ENCODE measurements around the gene ZSWIM6.

- TF ChIP-seq EZH2 (IDR thresholded peaks at IDR 0.05; ENCODE audit: low read depth), result no peak
- no peak for TF ChIP-seq CTCF (conservative IDR thresholded peaks at IDR 0.05)
Observed at GRCh38 chr5:61405511-61406295, 73.6 kb downstream of the ZSWIM6 start.
